GM19328 (cell line): ENCODE measurements around the gene BOK.
"Not testable (repeated sequence)": the region's sequence is repeated elsewhere in the genome, so short reads cannot be mapped to it uniquely, and the experiment has no call there.

Experiments used
- ATAC-seq: cut with Tn5 transposase; IDR thresholded peaks from one replicate; pipeline ENCODE4 v1.9.1; 2021; ENCODE audit warnings: mild to moderate bottlenecking, moderate library complexity; ENCODE audit not compliant: unreplicated experiment

BOK gene, protein sequence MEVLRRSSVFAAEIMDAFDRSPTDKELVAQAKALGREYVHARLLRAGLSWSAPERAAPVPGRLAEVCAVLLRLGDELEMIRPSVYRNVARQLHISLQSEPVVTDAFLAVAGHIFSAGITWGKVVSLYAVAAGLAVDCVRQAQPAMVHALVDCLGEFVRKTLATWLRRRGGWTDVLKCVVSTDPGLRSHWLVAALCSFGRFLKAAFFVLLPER

DNA sequence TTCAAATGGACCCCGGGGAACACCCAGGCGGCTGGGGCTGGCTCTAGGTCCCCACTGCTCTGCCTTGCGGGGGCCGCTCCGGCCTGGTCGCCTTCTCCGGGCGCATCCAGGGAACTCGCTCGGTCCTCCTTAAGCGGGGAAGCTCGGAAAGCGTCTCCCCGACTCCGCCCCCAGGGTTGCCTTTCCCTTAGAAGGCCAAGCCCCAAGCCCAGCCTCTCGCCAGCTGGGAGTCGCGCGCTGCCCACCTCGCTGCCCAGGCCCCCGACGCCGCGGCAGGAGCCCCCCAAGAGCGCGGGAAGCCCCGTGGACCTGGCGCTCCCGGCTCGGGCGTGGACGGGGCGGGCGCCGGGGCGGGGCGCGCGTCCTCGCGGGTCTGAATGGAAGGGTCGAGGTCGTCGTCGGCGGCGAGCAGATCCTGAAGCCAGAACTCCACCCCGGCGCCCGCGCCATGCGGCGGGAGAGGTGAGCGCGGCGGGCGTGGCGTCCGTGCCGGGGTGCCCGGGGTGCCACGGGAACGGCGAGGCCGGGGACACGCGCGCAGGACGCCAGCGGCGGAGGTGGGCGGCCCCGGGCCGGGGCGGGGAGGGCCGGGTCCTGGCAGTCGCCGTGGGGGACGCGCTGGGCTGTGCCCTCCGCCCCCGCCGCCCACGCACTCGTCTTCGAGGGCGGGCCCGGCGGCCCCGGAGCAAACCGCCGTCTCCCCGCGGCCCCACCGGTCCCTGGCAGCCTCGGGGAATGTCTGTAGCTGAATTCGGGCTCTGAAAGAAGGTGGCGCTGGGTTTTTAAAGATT lies at the start of gene BOK:
TSS of gene BOK (plus strand) at position 214 of the 791 bp plus-strand sequence. CDS start 739 bp downstream, outside the sequence.
- ATAC-seq, result no peak

DNA sequence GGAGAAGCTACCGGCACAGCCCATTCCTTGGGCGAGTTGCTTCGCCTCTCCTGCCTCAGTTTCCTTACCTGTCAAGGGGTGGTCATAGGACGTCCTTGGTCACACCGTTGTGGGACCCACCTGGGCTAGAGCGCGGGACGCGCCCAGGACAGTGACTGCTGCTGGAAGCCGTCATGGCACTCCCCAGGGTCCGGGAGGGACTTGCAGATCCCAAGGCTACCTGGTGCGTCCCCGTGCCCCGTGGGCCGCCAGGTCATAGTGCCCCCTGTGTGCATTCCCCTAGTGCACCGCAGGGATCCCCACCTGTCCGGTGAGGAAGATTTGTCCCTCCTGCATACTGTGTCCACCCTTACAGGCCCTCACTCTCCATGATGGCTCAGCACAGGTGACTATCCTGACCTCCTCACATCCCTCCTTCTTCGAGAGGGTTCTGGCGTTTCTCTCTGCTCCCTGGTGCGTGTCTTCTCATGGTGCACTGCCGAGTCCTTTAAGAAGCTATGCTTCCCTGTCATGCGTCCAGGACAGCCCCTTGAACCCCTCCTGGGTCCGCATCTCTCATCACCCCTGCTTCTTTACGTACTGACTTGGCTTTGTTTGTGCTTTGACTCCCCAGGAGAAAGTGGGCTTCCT lies 49.3 kb upstream of the BOK start:
- ATAC-seq, result no peak

DNA sequence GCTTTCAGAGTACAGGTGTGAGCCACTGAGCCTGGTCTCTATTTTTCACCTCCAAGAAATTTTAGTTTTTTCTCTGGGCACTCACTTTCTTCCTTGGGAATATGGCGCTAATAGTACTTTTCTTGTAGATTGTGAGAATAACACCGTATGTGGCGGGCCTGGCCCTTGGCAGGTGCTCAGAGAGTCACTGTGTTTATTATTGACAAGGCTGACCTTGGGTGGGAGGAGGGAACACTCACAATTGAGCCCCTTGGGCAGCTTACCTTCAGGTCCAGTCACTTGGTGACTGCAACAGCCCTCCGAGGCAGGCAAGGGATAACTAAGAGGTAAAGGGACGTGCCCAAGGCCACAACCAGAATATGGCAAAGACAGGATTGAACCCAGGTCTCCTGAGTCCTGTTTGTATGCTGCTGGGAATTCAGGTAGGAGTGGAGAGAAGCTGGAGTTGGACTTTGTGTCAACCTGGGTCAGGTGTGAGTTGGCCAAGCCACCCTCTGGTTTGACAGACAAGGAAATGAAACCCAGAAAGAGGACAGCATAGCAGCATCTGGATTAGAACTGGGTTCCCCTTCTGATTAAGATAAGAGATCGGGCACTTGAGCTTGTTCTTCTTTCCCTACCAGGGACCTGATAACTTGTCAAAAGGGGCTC lies 47.3 kb upstream of the BOK start:
- no peak for ATAC-seq

DNA sequence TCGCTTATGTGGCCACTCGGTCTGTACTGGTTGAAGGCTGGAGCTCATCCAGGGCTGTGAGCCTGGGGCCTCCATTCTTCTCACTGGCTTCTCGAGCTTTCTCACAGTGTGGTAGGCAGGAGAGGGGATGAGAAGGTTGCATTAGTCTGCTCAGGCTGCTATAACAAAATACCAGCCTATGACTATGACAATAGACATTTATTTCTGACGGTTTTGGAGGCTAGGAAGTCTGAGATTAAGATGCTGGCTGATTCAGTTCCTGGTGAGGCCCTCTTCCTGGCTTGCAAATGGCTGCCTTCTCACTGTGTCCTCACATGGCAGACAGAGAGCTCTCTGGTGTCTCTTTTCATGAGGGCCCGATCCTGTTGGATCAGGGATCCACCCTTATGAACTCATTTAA lies 44.0 kb upstream of the BOK start:
- ATAC-seq, result no peak

DNA sequence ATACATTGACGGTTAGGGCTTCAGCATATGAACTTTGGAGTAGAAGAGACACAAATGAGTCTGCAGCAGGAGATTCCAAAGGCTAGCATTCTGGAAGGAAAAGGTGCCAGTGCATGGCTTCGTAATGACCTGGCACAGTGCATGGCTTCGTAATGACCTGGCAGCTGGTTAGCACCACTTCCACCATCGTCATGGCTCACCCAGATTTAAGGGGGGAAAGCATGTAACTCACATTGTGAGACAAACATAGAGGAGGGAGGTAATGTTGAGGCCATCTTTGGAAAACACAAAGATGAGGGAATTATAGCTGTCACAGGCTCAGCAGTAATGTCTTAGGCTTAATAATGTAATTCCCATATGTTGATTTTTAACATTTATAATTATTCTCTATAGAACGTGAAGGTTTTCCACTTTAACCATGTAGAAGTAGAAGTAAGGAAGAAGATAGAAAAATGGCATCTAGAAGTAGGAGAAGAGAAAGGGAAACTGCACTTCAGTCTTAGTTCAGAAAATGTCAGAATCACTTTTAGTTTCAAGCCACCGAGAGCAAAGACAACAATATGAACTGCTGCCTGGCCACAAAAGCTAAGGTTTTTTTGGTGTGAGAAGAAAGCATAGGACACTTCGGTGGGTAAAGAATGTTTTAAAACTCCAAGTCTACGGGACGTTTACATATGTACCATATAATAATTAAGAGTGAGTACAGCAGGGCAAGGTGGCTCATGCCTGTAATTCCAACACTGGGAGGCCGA lies 43.4 kb upstream of the BOK start:
- ATAC-seq, result no peak

DNA sequence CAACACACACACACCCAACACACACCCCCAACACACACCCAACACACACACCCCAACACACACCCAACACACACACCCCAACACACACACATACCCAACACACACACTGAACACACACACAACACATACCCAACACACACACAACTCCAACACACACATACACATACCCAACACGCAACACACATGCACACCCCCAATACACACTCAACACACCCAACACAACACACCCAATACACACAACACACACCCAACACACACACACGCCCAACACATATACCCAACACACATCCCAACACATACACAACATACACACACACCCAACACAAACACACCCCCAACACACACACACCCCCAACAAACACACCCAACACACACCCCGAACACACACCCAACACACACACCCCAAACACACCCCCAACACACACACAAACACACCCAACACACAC lies 42.0 kb upstream of the BOK start:
- ATAC-seq, result no peak

DNA sequence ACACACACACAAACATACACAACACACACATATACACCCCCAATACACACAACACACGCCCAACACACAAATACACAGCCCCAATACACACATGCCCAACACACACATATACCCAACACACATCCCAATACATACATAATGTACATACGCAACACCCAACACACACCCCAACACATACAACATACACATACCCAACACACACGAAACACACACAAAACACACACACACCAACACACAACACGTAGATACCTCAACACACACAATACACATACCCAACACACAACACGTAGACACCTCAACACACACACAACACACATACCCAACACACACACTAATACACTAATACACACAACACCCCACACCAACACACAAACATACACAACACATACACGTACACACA lies 41.2 kb upstream of the BOK start:
- ATAC-seq, result no peak

DNA sequence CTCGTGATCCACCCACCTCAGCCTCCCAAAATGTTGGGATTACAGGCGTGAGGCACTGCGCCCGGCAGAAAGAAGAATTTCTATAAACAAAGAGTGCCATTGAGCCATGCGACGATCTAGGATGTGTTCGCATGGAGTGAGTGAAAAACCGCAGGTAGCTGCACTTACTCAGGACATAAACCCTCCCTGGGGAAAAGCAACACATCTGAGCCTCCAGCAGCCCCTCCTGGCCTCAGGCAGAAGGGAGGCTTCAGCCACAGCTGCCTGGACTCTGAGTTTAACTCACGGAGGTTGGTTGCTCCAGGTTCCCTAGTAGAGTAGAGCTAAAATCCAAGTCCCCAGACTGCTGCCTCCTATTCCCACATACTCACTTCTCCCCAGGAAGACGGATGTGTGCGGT lies 38.9 kb upstream of the BOK start:
- no peak for ATAC-seq

DNA sequence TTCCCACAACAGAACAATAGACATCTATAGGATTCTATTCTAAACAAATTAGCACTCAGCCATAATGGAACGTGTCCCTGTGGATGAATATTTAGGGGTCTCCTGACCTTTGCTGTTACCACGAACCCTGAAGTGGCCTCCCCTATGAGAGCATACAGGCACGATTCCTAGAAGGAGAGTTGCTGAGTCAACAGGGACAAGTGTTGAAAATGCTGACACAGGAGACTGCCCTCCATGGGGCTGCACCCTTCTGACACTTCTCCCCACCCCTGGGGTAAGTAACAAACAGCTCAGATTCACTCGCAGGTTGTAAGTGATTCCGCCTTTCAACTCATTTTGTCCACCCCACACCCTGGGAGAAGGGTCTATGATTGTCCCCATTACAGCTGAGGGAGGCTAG lies 36.1 kb upstream of the BOK start:
- no peak for ATAC-seq

DNA sequence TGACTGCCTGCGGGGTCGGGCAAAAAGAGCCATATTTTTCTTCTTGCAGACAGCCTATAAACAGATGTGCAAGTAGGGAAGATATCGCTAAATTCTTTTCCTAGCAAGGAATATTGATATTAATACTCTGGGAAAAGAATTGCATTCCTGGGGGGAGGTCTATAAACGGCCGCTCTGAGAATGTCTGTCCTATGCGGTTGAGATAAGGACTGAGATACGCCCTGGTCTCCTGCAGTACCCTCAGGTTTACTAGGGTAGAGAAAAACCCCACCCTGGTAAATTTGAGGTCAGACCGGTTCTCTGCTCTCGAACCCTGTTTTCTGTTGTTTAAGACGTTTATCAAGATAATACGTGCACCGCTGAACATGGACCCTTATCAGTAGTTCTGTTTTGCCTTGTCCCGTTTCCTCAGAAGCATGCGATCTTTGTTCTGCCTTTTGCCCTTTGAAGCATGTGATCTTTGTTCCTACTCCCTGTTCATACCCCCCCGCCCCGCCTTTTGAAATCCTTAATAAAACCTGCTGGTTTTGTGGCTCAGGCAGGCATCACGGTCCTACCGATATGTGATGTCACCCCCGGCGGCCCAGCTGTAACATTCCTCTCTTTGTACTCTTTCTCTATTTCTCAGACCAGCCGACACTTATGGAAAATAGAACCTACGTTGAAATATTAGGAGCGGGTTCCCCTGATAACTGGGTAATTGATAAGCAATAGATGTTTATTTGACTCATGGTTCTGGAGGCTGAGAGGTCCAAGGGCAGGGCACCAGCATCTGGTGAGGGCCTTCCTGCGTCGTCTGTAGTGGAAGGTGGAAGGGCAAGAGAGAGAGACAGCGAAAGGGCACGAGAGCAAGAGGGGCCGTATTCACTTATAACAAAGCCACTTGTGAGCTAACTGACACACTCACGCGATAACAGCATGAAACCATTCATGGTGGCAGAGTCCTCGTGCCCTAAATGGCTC lies 32.4 kb upstream of the BOK start:
- ATAC-seq, result not testable (repeated sequence)

DNA sequence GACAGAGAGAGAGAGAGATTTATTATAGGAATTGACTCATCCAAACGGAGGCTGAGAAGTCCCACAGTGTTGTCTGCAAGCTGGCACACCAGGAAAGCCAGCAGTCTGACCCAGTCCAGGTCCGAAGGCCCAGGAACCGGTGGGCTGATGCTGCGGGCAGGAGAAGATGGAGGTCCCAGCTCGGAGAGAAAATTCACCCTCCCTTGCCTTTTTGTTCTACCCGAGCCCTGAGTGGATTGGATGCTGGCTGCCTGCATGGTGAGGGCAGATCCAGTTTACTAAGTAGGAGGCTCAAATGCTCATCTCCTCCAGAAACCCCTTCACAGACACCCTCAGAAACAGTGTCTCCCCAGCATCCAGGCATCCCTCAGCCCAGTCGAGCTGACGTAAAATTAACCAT lies 28.0 kb upstream of the BOK start:
- no peak for ATAC-seq

DNA sequence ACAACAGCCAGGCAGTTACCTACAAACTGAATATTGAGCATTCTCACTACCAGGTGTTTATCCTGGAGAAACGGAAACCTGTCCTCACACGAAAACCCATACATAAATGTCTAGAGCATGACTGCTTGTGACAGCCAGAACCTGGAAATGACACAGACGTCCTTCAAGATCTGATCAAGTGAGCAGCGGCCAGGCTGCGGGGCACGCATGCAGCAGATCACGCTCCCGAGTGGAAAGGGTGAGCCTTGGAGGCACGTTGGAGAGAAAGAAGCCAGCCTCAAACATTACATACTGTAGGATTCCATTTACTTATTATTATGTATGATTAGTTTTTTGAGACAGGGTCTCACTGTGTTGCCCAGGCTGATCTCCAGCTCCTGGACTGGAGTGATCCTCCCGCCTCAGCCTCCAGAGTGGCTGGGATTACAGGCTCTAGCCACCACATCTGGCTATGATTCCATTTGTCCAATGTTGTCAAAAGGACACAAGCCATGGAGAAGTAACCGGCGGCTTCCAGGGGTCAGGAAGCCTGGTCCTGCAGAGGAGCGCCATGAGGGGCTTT lies 27.3 kb upstream of the BOK start:
- no peak for ATAC-seq

DNA sequence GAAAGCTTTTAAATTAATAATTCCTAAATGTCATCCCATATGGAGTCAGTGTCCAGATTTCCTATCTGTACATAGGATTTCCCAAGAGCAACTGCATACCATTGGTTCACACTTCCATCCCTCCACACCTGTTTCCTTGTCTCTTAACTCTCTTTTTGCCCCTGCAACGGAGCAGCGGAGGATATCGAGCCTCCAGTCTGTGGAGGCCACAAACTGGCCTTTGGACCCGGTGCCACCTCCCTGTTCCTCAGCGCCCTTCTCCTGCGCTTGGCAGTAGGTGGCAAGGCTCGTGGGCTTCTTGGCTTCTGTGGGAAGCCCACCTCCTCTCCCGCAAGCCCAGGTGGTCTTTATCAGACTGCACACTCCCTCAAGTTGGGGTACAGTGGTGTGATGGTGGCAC lies 26.4 kb upstream of the BOK start:
- ATAC-seq, result no peak

DNA sequence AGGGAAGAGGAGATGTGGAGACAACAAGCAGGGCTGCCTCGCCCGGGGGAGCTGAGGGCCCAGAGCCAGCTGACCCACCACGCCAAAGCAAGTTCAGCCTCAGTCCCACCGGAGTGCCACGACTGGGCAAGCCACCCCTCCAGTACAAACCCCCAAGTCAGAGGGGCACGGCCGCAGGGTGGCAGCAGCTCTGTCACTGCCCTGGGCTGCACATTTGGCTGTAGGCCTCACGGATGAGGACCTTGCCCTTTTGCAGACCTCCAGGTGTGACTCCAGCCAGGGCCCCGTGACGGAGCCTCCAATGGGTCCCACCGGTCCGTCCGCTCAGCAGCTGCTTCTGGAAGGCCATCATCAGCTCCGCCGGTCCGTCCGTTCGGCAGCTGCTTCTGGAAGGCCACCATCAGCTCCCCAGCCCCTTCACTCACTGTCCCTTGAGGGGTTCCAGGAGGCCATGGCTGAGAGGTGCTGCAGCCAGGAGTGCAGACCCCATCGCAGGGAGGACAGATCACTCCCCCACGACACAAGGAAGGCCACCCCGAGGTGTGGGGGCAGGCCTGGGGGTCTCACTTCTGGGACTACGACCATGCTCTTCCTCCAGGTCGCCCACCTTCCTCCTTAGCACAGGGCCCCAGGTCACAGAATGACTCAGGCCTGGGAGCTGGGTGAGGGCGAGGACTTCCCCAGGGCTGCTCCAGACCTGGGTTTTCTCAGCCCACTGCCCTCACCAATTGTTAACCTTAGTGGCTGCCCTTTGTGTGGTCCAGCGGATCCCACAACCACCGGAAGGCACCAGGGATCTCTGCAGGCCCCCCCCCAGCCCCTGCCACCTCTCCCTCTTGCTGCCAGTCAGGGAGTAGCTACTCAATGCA lies 25.6 kb upstream of the BOK start:
- no peak for ATAC-seq

DNA sequence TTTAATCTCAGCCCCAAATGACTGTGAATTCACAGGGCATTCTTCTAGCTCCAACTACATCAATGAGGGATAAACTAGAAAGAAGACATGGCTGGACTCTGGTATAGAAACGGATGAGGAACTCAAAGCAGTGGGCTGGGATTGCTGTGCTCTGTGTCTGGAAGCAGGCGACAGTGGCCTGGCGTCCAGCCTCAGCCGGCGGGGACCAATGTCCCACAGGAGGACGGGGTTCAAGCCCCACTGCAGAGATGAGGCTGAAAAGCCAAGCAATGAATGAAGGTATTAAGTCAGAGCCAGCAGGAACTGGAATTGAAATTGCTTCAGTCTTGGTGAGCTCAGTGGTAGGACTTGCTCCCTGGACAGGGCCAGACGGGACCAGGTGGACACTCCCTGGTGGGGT lies 24.3 kb upstream of the BOK start:
- no peak for ATAC-seq

DNA sequence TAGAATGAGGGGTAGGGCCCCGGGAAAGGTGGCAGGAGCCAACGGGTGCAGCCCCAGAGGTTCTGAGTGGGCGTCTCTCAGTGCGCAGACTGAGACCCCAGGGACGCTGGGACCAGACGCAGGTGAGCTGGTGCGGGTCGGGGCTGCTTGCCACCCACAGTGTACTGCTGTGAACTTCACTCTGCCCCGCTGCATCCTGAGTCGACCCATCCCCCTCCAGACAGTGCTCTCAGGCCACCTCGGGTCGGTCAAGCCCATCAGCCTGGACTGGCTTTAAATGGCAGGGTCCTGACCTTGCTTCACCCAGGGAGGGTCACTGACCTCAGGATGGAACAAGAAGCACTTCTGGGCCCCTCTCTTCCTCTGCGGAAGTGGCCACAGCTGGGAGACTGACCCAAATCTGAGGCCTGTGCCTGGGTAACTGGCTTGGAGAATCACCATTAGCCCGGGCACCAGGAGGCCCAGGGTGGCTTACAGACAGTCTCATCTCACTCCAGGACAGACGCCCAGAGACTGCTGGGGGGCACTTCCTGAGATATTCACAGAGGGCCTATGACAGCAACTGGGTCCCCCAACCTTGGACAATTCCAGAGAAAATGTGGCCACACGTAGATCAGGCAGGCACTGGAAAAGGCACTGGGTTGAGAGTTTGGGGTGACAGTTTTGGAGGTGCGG lies 23.7 kb upstream of the BOK start:
- no peak for ATAC-seq

DNA sequence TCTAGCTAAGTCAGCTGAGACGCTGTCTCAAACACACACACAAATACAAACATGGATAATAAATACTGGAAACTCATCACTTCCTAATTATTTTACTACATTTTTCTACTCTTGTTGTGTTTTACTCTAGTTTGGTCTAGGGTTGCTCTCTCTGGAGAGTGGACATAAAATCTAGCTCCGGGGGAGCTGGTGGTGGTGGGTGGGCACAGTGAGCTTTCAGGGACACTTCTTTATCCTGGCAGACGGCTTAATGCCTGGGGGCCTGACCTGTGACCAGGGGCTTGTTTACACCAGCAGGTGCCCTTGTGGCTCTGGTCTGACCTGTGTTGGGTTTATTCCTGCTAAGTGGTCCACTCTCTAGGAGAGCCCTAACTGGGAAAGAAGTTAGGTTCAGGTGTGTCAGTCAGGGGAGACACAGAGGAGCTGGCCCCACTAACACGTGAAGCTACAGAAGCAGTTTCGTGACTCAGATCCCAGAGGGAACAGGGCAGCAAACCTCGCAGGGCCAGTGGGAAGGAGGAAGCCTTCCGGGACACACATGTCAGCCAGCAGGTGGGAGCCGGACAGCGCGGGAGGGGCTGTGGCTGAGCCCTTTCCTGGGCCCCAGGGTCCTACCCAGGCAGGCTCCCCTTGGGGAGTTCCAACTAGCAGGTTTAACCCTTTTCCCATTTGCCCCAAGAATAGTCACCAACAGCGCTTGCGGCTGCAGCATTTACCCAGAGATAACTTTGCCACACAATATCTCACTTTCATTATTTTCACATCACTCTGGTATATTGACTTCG lies 22.5 kb upstream of the BOK start:
- no peak for ATAC-seq
